Measurements from ENCODE around the gene CERT1. TPM values are rescaled to one million over a fixed set of nuclear protein-coding genes. Genes with fewer than 3 reads are reported as not detected.
"Not testable (repeated sequence)": the region's sequence is repeated elsewhere in the genome, so short reads cannot be mapped to it uniquely, and the experiment has no call there.

CERT1 gene
- 26.0 and 77.0 TPM in 2 replicates for total RNA-seq

DNA sequence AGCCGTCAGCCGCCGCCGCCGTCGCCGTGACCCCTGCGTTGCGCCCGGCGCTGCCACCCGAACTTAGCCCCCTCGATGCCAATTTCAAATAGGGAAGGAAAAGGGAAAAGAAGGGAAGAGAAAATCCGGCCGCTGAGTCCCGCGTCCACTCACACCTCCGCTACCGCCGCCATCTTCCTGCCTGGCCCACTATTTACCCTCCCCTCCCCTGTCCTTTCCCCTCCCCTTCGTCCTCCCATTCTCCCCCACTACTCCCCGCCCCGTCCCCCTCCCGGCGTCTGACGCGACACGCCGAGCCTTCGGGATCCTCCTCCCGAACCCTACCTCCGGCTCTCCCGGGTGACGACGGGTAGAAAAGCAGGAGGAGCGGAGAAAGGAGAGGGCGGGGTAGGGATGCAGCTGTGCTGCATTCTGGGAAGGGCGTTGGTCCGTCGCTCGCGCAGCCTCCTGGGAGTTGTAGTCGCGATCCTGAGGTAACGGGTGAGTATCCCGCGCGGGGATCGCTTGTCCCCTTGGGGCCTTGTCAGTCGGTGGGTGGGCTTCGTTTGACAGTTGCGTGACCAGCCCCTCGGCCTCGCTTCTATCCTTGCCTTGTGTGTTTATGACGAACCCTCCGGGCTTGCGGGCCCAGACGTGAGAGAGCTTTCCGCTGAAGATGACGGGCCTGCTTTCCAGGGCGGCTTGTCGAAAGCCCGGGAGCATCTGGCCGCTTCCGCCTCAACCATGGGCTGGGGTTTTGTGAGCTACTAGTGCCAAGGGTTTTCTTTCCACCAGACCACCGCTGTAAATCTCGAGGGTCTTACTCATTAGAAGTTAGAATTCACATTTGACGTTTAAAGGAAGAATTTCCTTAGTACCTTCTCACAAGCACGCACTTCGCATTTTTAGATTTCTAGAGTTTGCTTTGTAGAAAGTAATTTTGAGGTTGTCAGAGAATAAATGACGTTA is at the start of gene CERT1, which contains the start of gene POLK:
TSS of gene CERT1 (minus strand) at position 195 of the 948 bp plus-strand sequence. CDS start 422 bp downstream, outside the sequence.
TSS of gene POLK (plus strand) at position 457 of the 948 bp plus-strand sequence.
- DNase-seq (ENCODE audit: low read depth) = peak; percentile 95

GRCh38 chr5:75560655-75561054 is 49.2 kb upstream of the CERT1 start:
- DNase-seq (ENCODE audit: low read depth) = not testable (repeated sequence)

- DNase-seq (ENCODE audit: low read depth) = no peak
Observed at GRCh38 chr5:75558981-75559632, 47.7 kb upstream of the CERT1 start.

DNA sequence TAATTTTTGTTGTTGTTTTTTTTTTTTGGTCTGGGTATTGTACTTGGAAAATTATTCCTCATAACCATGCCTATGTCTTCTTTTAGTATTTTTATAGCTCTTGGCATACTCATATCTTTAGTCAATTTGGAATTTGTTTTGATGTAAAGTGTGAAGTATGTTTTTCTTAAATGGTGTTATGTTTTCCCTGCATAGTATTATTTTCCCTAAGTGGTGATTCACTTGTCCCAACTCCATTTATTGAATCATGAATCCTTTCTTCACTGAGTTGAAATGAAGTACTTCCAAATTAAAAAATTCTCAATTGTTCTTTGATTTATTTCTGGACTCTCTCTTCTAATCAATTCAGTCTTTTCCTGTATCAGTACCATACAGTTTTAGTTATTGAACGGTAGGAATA is 46.8 kb upstream of the CERT1 start:
- DNase-seq (ENCODE audit: low read depth) = no peak

DNA sequence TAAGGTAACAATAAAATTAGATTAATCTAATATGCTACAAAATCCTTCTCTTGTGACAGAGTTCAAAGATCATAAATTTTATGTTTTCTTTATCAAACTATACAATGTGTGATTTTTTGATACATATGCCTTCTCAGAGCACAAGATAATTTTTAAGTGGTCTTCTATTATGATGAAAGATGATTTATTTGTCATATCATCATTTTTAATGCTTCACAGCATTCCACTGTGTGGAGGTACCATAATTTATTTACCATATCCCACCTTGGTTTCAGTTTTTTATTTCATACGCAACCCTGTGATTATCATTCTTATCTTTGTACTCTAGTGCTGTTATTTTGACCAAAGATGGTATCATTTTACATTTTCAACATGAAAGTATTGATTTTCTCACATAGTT is 41.9 kb upstream of the CERT1 start:
- DNase-seq (ENCODE audit: low read depth) = no peak

DNA sequence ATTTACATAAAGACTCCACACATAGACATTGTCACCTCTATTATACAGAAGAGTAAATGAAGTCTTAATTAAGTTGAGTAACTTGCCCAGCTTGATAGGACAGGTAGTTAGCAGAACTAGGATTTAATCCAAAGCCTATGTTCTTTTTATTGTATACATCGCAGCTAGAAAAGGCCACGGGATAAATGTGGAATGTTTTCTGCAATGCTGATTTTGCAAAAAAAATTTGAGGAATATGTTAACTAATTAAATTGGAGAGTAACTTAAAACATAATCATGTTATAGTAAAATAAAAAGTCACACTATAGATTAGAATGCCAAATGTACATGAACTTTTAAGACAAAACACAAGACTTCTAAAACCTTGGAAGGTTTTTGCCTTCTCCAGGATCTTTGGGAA is 41.3 kb upstream of the CERT1 start:
- no peak for DNase-seq (ENCODE audit: low read depth)

- no peak for DNase-seq (ENCODE audit: low read depth)
Observed at GRCh38 chr5:75551471-75551870, 40.0 kb upstream of the CERT1 start.

- no peak for DNase-seq (ENCODE audit: low read depth)
Observed at GRCh38 chr5:75550597-75550996, 39.2 kb upstream of the CERT1 start.

DNA sequence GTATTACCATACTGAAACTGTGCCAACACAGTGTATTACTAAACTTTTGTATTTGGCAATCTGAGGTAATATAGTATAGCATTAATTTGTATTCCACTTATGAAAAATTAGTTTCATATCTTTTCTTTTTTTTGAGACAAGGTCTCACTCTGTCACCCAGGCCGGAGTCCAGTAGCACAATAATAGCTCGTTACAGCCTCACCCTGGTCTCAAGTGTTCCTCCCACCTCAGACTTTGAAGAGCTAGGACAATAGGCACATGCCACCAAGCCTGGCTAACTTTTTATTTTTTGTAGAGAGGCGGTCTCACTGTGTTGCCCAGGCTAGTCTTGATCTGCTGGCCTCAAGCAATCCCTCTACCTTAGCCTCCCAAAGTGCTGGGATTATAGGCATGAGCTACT is 36.4 kb upstream of the CERT1 start:
- DNase-seq (ENCODE audit: low read depth) = no peak

- no peak for DNase-seq (ENCODE audit: low read depth)
Observed at GRCh38 chr5:75546830-75547229, 35.4 kb upstream of the CERT1 start.

- DNase-seq (ENCODE audit: low read depth) = no peak
Observed at GRCh38 chr5:75545131-75545530, 33.7 kb upstream of the CERT1 start.

GRCh38 chr5:75538211-75538610 is 26.8 kb upstream of the CERT1 start:
- no peak for DNase-seq (ENCODE audit: low read depth)

DNA sequence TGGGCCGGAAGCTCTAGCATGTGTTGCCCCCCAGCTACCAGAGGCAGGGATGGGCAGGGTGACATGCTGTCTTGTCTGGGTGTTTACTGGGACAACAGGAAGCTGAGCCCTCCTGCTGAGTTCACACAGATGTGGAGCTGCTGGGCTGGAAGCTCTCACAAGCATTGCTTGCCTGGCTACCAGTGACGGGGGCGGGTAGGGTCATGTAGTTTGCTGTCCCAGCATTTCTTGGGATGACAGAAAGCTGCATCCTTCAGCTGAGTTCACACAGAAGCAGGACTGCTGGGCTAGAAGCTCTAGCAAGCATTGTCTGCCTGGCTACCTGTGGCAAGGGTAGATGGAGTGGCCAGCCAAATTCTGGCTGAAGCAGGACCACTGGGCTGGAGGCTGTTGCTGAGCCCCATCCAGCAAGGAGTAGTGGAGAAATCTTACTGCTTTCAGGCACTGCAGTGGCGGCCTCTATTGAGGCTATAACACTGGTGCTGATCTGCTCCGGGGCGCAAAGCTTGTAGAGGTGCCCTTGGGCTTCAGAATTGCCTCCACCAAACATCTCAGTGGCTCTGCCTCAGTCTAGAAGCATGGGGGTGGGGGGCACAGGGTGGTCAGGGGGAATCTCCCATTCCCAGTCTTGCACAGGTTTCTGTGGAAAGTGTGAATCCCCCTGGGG is 25.4 kb upstream of the CERT1 start:
- no peak for DNase-seq (ENCODE audit: low read depth)

GRCh38 chr5:75536147-75536546 is 24.7 kb upstream of the CERT1 start:
- DNase-seq (ENCODE audit: low read depth) = no peak

DNA sequence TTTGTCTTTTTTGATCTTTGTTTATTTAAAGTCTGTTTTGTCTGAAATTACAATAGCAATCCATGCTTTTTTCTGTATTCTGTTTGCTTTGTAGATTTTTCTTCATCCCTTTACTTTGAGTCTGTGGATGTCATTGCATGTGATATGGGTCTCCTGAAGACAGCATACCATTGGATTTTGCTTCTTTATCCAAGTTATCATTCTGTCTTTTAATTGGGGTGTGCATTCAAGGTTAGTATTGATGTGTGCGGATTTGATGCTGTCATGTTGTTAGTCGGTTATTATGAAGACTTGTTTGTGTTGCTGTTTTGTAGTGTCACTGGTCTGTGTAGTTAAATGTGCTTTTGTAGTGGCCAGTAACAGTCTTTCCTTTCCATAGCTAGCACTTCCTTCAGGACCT is 23.3 kb upstream of the CERT1 start:
- DNase-seq (ENCODE audit: low read depth) = no peak

- peak; percentile 35 for DNase-seq (ENCODE audit: low read depth)
Observed at GRCh38 chr5:75533716-75534115, 22.3 kb upstream of the CERT1 start.

GRCh38 chr5:75532190-75532589 is 20.8 kb upstream of the CERT1 start:
- DNase-seq (ENCODE audit: low read depth) = no peak

DNA sequence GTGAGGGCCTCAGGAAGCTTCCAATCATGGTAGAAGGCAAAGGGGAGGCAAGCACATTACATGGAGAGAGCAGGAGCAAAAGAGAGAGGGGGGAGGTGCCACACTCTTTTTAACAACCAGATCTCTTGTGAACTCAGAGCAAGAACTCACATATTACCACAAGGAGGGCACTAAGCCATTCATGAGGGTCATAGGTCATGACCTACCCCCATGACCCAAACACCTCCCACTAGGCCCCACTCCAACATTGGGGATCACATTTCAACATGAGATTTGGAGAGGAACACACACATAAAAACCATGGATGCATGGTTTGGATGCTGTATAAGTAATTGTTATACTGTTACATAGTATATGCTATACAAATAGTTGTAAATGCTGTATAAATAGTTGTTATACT is 17.8 kb upstream of the CERT1 start:
- DNase-seq (ENCODE audit: low read depth) = no peak

GRCh38 chr5:75526070-75526469 is 14.6 kb upstream of the CERT1 start:
- DNase-seq (ENCODE audit: low read depth) = no peak

DNA sequence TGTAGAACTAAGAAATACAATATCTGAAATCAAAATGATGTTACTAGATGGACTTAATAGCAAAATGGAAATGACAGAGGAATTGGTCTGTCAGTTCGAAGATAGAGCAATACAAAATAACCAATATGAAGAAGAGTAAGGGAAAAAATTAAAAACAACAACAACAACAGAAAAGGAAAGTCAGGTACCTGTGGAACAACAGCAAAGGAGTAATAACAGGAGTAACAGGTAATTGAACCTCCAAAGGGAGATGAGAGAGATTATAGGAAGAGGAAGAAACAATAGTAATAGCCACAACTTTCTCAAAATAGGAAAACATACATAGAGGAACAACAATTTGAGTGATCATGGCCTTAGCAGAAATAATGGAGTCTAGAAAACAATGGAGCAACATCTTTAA is 13.9 kb upstream of the CERT1 start:
- DNase-seq (ENCODE audit: low read depth) = no peak

DNA sequence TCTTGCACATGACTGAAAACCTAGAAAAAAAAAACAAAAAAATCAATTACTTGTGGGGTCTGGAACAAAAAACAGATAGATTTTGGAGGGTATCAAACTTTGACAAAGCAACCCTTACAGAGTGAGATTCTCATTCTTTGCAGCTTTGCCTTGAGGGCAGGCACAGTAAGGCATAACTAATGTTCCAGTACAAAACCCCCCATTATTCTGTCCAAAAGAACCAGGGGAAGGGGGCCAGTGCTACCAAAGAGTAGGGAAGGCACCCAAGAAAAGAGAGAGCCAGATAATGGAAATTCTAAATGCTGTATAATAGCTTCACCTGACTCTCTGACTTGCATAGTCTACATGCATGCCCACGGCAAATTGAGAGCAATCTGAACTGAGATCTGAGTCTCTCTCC is 13.2 kb upstream of the CERT1 start:
- DNase-seq (ENCODE audit: low read depth) = no peak

DNA sequence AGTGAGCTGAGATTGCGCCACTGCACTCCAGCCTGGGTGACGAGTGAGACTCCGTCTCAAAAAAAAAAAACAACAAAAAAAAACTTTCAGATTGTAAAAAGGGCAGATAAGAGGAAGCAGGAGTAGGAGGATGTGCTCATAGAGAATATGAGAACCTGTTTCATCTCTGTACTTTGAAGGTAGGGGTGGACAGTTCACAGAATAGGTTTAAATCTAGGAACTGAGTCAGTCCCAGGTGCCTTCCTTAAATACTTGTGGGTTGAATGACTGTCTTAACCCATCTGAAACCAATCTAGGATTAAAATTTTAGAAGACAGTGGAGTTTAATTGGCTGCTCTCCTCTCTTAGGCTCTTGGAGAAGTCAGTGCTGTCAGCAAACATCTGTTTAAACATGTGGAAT is 12.6 kb upstream of the CERT1 start:
- DNase-seq (ENCODE audit: low read depth) = no peak

- DNase-seq (ENCODE audit: low read depth) = no peak
Observed at GRCh38 chr5:75523275-75523674, 11.8 kb upstream of the CERT1 start.

Data from renal cortical epithelial cell (primary cell).